Measurements from ENCODE around the gene TICAM2. TPM values are rescaled to one million over a fixed set of nuclear protein-coding genes. Genes with fewer than 3 reads are reported as not detected.

TICAM2 gene
- total and polyA plus RNA-seq, 9 of the 15 experiments (the other 6 are each of a cell fraction or from before 2014, with no cell fraction given): 0.15 to 1.8 (median 0.98) TPM

DNA sequence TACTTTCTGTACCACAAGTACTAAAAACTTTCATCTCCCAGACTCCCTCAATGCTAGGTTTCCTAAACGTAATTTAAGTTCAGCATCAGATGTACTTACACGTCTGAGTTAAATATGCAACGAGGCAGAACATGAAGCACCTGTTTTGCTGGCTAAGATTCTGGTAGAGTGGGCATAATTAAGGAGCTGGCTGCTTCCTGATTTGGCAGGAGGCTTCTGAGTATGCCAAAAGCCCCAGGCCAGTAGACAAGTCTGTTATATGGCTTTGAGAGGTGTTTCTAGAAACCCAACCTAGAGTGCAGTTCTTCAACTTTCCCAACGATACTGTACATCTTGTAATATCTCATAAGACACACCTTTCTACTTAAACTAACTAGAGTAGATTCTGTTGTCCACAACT, 13.6 kb downstream of the TICAM2 start:
- ATAC-seq: no peak
- ChIA-PET CTCF (ENCODE audit: low intra/inter-chr PET ratio) (no interaction called here), POLR2A (no interaction called here)
- Histone ChIP-seq H3K9ac (ENCODE audit: insufficient read depth in 1 of 2, low read depth in 2 of 2, low read length in 2 of 2) (no peak overlapping the region), H3K9me1 (ENCODE audit: control insufficient read depth, insufficient read depth, low read length) (no peaks in the 10 kb centered on the region), H3K4me1 (replicated peaks in 1 of 2; ENCODE audit: control insufficient read depth in 2 of 2, insufficient read depth in 2 of 2, low read length in 2 of 2) (no peaks in the 10 kb centered on the region), H3K27ac (ENCODE audit: extremely low read depth, low read depth, low read length) (no peak overlapping the region), H3K27me3 (ENCODE audit: control insufficient read depth in 2 of 2, insufficient read depth in 2 of 2, low read length in 2 of 2) (no peaks in the 10 kb centered on the region), H3K4me3 (no peak overlapping the region), H2AFZ (ENCODE audit: low read depth, low read length) (no peak overlapping the region), H3K9me3 (replicated peaks; ENCODE audit: control insufficient read depth, insufficient read depth, low read depth, low read length) (no peaks in the 10 kb centered on the region), H3K4me2 (ENCODE audit: insufficient read depth, low read length) (no peak overlapping the region), H4K20me1 (replicated peaks; ENCODE audit: control insufficient read depth, insufficient read depth, low read length) (no peaks in the 10 kb centered on the region), H3K36me3 (ENCODE audit: control insufficient read depth, insufficient read depth, low read length) (no peaks in the 10 kb centered on the region), H3K79me2 (ENCODE audit: control insufficient read depth, insufficient read depth, low read length) (no peaks in the 10 kb centered on the region)
- in situ Hi-C loops (cut with MboI): loop anchor here (25.0 kb wide), 1 partner anchor 1901 kb away; no protein-coding TSS in a partner anchor
- no TSS peak for BruUV-seq (replicated peaks)
- intact Hi-C loops (cut with micrococcal nuclease): loop anchor here (5.0 to 10.0 kb wide), 3 partner anchors 41 to 1974 kb away; no protein-coding TSS in a partner anchor
- no peak for DNase-seq (ENCODE audit: extremely low read depth in 1 of 4, low spot score in 3 of 4)
- FAIRE-seq: no peak
- WGBS (ENCODE audit: insufficient coverage, low coverage, missing lambda C conversion rate): 23% methylated on average over 4 of the region's 4 CpGs
- no peak for TF ChIP-seq ZNF354B (CRISPR knock-in tag; IDR thresholded peaks at IDR 0.05)
- TF ChIP-seq HDAC2 (IDR thresholded peaks at IDR 0.05): no peak
- TF ChIP-seq, protein P1, sequence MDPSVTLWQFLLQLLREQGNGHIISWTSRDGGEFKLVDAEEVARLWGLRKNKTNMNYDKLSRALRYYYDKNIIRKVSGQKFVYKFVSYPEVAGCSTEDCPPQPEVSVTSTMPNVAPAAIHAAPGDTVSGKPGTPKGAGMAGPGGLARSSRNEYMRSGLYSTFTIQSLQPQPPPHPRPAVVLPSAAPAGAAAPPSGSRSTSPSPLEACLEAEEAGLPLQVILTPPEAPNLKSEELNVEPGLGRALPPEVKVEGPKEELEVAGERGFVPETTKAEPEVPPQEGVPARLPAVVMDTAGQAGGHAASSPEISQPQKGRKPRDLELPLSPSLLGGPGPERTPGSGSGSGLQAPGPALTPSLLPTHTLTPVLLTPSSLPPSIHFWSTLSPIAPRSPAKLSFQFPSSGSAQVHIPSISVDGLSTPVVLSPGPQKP (CRISPR knock-in tag; IDR thresholded peaks at IDR 0.05): no peak
- TF ChIP-seq, protein P2, sequence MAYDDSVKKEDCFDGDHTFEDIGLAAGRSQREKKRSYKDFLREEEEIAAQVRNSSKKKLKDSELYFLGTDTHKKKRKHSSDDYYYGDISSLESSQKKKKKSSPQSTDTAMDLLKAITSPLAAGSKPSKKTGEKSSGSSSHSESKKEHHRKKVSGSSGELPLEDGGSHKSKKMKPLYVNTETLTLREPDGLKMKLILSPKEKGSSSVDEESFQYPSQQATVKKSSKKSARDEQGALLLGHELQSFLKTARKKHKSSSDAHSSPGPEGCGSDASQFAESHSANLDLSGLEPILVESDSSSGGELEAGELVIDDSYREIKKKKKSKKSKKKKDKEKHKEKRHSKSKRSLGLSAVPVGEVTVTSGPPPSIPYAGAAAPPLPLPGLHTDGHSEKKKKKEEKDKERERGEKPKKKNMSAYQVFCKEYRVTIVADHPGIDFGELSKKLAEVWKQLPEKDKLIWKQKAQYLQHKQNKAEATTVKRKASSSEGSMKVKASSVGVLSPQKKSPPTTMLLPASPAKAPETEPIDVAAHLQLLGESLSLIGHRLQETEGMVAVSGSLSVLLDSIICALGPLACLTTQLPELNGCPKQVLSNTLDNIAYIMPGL (CRISPR knock-in tag; IDR thresholded peaks at IDR 0.05): no peak
- no peak for TF ChIP-seq CHD1 (IDR thresholded peaks at IDR 0.05; ENCODE audit: low read length)
- TF ChIP-seq, protein P3, sequence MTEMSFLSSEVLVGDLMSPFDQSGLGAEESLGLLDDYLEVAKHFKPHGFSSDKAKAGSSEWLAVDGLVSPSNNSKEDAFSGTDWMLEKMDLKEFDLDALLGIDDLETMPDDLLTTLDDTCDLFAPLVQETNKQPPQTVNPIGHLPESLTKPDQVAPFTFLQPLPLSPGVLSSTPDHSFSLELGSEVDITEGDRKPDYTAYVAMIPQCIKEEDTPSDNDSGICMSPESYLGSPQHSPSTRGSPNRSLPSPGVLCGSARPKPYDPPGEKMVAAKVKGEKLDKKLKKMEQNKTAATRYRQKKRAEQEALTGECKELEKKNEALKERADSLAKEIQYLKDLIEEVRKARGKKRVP (CRISPR knock-in tag; IDR thresholded peaks at IDR 0.05): no peak
- no peak for TF ChIP-seq BACH1 (tag; IDR thresholded peaks at IDR 0.05)
- no peak for TF ChIP-seq ETV6 (IDR thresholded peaks at IDR 0.05; ENCODE audit: borderline replicate concordance in 1 of 2, low read depth in 2 of 2, low read length in 1 of 2)
- TF ChIP-seq ETV6 (CRISPR knock-in tag; IDR thresholded peaks at IDR 0.05; ENCODE audit: borderline replicate concordance): no peak
- TF ChIP-seq CBFA2T2 (conservative IDR thresholded peaks at IDR 0.05): no peak
- TF ChIP-seq PHB2 (IDR thresholded peaks at IDR 0.05; ENCODE audit: low read depth): no peak
- TF ChIP-seq NONO (IDR thresholded peaks at IDR 0.05; ENCODE audit: low read depth in 2 of 2, low read length in 1 of 2): no peak
- TF ChIP-seq ZKSCAN1 (IDR thresholded peaks at IDR 0.05; ENCODE audit: low read depth, low read length): no peak
- TF ChIP-seq, protein P4, sequence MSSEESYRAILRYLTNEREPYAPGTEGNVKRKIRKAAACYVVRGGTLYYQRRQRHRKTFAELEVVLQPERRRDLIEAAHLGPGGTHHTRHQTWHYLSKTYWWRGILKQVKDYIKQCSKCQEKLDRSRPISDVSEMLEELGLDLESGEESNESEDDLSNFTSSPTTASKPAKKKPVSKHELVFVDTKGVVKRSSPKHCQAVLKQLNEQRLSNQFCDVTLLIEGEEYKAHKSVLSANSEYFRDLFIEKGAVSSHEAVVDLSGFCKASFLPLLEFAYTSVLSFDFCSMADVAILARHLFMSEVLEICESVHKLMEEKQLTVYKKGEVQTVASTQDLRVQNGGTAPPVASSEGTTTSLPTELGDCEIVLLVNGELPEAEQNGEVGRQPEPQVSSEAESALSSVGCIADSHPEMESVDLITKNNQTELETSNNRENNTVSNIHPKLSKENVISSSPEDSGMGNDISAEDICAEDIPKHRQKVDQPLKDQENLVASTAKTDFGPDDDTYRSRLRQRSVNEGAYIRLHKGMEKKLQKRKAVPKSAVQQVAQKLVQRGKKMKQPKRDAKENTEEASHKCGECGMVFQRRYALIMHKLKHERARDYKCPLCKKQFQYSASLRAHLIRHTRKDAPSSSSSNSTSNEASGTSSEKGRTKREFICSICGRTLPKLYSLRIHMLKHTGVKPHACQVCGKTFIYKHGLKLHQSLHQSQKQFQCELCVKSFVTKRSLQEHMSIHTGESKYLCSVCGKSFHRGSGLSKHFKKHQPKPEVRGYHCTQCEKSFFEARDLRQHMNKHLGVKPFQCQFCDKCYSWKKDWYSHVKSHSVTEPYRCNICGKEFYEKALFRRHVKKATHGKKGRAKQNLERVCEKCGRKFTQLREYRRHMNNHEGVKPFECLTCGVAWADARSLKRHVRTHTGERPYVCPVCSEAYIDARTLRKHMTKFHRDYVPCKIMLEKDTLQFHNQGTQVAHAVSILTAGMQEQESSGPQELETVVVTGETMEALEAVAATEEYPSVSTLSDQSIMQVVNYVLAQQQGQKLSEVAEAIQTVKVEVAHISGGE (CRISPR knock-in tag; IDR thresholded peaks at IDR 0.05): no peak
